ENCODE measurements around the gene TSPAN8.
"Not testable (repeated sequence)": the region's sequence is repeated elsewhere in the genome, so short reads cannot be mapped to it uniquely, and the experiment has no call there.

The TSPAN8 gene

DNA sequence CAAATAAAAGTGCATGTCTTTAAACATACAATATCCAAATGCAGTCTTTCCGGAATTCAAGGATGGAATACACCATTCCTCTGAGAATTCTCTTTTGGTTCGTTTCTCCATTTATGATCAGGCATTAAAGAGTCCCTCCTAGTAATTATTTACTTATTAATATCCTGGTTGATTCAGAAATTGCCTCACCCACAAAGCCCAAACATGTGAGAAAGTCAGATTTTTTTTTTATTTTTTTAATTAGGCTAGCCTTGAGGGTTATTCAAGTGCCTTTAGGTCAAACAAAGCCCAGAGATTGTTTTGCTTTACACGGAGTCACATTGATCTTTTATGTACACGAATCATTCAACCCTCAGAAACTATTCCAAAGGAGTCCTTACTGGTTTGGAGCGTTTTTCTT, 6.4 kb upstream of the TSPAN8 start:
- no peak for DNase-seq

DNA sequence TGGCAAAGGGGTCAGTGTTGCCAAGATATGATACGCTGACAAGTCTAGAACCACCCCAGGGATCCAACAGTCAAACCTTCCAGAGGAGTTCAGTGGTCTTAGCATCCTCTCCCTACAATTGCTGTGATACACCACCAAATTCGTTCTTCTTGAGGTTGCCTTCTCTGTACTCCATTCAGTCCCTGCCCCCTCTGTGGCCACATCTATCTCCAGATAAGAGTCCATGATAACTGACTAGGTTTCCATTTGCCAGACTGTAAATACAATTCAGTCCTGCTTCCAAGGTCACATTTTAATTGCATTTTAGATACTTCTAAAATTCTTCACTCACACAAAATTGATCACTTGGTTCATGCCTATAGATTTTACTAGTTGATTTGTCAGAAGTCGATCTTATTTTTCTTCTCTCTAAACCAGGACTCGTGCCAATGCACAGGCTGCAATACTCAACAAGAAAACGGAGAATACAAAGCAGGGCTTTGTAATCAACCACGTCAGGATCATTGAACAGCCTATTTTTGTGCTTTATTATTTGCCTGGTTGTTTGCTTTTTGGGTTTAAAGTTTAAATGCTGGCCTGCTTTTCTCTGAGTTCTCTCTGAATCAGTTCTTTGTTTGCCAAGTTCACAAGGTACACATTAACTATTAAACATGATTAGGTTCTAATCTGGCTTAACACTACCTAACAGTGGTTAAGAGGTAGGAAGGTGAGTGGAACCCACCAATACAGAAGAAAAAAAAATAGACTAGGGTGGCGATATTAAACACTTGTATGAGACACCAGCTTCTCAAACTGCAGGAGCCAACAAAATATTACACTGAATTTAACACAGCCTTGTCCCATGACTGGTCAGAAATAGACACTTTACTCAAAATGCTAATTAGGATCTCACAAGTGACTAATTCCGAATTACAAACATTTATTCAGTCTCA, 5.3 kb upstream of the TSPAN8 start:
- DNase-seq = no peak

DNA sequence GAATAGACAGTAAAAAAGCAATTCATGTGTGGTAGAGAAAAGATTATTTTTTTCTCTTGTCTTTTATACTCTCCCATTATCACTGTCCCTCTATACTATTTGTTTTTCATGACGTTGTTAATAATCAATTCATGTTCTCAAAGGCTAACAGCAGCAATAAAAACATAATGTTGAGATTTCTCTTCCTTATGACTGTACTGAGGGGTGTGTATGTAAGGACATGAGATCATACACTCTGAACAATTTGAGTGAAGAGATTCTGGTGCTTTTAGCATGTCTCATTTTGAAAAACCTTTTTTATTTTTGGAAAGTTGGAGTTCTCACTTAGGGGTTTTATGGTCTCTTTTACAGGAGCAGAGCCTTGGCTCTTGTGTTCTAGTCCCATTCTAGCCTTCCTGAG, 3.8 kb upstream of the TSPAN8 start:
- DNase-seq = no peak

DNA sequence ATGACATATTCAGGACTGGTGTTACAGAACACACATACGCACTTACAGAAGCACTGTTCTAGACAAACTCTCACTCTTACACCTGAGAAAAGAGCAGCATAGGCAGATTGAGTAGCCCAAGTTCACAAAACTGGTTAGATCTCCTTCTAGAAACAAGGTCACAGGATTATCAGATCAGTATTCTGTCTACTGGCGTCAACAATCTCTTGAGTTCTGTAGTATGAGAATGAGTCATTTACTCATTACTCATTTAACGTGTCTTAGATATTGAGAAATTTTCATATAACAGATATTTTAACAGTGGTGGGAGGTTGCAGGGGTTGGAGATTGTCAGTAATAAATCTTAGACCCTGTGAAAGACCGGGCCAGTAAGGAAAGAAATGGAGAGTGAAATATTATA, 2.8 kb upstream of the TSPAN8 start:
- DNase-seq = no peak

DNA sequence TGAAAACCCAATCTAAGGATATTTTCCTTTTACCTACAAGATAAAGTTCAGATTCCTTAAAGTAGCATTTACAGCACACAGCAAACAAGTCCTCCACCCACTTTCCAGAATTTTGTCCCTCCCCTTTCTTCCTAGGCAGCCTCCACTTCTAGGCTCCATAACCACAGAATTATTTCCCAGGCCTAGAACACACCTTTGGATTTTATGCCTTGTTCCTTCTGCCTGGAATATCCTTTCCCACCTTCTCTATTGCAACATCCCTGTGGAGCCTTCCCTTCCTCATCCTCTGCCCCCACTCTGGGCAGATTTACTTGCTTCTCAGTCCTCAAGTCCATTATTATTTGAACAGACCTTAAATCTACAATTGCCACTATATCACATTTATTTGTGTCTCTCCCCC, 2.1 kb upstream of the TSPAN8 start:
- no peak for DNase-seq

DNA sequence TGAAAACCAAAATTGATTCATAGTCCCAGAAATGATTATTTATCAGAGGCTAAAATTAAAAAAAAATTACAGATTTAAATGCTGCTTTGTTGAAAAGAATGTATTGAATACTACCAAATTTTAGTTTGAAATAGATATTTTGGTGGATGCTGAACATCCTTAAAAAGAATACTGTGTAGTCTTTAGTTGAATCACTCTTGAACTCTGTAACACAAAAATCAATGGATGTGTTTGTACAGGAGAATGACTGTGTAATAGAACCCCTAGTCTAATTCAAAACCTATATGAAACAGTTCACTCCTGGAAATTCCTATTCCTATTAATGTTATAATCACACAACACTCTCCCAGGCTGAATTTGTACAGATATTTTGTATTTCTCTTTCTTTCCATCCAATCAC, 1.5 kb upstream of the TSPAN8 start:
- no peak for DNase-seq

DNA sequence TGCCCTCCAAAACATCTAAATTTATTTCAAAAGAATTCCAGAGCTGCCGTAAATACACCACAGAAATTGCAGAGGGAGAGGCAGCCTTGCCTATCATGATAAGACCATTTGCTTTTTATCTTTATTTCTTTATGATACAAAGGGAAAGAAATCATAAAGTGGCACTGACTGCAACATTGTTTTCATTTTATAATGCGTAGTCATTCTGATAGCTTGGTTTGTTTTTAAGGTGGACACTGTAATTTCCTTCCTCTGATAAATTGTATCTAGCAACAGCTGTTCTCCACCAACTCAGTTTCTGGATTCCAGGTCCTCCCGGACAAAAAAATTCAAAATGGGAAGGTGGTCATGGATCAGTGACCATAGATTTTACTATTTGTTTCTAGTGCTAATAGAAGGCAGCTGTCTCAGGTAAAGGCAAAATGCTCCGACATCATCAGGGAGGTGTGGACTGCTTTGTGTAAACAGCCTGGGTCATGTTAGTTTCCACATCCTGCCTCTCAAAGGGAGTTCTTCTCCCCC, 623 bp upstream of the TSPAN8 start:
- no peak for DNase-seq

DNA sequence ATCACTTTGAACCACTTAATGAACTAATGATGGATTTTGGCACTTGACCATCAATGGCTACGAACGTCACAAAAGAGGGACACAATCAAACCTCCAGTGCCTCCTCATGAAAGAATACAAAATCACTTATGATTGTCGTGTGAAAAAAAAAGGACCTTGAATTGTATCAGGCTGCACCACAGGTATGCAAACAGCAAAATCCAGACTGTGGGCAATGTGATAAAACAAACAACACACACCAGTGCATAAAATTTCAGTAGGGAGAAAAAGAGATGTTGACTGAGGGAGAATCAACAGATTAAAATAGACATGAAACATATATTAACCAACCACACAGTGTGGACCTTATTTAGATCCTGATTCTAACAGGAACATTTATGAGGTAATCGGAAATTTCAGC, 2.6 kb downstream of the TSPAN8 start:
- no peak for DNase-seq

DNA sequence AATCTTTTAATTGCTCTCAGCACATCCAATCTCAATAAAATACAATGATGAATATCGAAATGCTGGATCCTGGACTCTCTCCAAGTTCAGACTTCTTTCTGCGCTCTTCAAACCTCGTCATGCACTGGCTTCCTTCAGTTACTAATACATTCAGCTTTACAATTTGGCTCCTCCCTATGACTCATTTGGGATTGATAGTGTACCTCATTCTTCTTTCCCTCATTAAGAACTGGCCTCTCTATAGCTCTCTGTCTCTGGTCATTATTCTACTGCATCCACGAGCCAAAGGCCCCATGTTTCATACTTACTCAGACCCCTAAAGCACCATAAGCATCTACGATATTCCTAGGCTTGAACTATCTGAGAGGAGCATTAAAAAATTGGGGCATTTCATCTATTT, 4.9 kb downstream of the TSPAN8 start:
- DNase-seq = no peak

DNA sequence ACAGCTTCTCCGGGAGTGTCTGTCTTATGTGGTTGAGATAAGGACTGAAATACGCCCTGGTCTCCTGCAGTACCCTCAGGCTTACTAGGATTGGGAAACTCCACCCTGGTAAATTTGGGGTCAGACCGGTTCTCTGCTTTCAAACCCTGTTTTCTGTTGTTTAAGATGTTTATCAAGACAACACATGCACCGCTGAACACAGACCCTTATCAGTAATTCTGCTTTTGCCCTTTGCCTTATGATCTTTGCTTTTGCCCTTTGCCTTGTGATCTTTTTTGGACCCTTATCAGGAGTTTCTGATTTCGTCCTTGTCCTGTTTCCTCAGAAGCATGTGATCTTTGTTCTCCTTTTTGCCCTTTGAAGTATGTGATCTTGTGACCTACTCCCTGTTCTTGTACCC, 7.8 kb downstream of the TSPAN8 start:
- not testable (repeated sequence) for DNase-seq

DNA sequence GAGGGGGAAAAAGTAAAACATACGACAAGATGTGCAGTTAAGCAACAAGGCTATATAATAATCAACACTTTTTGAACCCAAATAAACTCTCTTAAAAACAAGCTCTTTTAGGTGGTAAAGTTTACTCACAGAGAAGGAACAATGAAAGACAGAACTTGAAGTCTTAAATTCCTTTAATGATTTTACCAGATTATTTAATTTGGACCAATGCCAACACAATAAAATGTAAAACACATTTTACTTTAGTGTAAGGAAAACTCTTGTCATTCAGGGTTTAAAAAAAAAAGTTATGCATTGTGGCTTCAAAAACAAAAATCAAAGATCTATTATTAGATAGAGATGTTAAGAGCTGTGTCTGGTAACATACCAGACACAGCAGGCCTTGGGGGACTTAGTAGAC, 13.1 kb downstream of the TSPAN8 start:
- DNase-seq = no peak

DNA sequence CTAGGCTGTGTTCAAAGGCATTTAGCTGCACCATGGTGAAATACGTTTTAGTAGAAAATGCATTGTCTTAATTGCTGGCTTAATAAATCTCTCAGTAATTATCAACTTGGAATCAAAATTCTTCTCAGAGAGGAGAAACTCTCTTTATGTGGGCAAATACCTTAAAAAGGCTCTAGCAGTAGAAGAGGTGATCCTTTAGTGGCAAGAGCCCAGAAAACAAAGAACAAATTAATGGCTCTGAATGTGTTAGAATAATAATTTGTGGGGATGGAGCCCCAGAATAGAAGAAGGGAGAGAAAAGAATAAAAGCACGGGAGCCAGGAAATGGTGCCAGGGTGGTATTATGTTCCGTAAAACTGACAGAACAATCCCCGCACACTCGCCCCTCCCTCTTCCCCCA, 14.8 kb downstream of the TSPAN8 start:
- DNase-seq = no peak

DNA sequence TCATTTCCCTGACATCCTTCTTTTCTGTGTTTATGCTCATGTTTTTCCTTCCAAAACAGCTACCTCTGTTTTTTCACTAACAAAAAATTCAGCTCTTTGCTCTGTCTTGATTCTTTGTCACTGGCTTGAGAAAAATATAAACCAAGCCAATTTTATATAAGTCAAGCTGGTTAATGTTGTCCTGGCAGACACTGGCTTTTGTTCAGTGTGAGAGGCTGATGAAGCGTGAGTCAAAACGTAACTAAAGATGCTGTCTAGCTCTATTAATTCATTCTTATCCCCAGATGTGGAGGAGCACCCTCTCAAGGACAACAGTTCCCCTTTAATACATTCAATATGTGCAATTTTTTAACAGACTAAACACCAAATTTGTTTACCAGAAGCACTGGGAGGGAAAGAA, 15.8 kb downstream of the TSPAN8 start:
- DNase-seq = peak; percentile 52

DNA sequence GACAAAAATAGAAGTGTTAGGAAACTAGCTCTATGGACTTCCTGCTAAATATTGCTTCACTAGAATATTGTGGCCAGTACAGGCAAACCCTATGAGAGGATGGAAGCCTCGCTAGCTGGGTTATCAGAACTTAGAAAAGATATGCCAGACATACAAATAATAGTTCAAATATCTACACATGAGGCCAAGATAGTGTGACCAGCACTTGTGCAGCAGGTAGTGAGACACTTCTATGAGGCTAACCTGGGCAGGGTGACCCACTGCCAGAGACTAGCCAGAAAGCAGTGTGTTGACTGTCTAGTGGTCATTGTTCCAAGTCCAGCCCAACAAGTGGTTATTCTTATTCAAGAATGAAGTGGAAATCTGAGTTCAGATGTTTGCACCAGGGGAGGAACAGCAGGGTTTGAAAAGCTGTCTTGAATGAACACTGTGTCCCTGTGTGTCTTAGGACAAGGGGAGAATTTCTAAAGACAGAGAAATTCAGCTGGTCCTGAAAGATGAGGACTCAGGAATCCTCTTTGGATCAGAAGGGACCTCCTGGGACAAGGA, 16.3 kb downstream of the TSPAN8 start:
- DNase-seq = peak; percentile 20

DNA sequence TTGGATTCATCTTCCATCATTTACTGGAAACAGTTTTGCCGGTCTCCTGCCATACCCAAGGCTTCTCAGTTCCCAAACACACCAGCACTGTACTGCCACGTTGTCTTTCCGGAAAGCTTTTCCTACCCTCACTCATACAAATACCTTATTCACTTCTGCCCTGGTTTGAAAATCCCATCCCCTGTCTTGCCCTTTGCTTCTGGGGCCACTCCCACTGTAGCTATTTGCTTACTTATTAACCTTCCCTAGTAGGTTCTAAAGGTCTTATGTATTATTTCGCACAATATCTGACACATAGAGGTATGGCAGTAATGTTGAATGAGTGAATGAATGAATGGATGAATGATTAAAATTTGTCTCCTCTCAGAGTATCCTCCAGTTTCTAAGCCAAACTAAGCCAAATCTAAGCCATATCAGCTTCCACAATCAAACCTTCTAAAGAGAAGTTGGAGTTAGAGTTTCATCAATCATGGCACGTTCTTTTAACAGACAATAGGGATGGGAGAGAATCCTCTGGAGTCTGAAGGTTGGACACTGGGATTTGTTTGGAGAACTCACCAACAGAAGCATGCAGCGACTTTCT, 18.6 kb downstream of the TSPAN8 start:
- DNase-seq = no peak

DNA sequence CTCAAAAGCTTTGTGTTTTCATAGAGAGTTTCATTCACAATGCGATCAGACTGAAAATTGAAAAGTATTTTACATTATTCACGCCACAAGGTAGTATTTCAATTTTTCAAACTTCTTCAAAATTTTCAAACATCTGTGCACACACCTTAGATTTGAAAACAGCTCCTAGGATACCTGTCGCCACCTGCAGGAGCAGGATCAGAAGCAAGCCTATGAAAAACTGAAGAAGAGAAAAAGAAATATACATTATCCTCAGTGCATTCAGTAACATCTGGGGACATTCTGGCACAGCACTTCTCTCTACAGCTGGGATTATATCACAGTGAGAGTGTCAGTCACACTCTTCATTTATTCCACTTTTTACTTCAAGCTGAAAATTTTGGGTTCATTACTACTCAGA, 19.8 kb downstream of the TSPAN8 start:
- DNase-seq = no peak

DNA sequence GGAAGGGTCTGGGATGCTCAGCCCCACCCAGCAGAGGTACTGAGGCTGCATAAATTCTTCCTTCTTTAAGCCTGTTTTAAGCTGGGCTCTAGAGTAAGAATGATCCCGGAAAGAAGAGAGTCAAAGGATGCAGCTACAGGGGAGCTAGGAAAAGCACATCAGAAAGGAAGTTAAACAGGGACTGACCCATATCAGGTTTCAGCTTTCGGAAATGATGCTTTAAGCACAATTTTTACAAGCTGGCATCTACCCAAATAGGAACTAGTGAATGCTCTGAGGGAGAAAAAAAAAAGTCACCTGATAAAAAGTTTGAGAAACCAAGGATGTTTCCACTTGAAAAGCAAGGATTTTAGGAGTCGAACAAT, 22.0 kb downstream of the TSPAN8 start:
- no peak for DNase-seq

DNA sequence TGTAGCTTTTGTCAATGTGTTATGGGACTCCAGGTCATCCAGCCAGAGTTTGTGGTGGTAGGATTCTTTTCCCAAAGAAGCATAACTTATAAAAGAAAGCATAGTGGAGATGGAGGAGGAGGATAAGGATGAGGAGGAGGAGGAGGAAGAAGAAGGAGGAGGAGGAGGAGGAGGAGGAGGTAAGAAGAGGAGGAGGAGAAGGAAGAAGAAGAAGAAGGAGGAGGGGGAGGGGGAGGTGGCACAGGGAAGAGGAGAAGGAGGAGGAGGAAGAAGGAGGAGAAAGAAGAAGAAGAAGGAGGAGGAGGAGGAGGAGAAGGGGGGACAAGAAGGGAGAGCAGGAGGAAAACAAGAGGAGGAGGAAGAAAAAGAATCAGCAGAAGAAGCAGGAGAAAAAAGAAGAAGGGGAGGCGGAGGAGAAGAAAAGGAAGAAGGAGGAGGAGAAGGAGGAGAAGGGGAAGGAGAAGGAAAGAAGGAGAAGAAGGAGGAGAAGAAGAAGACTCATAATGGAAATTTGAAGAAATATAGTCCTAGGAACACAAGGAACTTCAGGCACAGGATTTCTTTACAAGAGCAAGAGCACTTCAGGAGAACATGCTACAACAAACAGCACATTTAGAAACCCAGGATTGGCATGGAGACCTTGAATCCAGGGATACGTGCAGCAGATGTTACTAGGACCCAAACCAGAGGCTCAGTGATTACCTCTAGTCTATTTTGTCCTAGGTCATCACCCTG, 22.6 kb downstream of the TSPAN8 start:
- no peak for DNase-seq

DNA sequence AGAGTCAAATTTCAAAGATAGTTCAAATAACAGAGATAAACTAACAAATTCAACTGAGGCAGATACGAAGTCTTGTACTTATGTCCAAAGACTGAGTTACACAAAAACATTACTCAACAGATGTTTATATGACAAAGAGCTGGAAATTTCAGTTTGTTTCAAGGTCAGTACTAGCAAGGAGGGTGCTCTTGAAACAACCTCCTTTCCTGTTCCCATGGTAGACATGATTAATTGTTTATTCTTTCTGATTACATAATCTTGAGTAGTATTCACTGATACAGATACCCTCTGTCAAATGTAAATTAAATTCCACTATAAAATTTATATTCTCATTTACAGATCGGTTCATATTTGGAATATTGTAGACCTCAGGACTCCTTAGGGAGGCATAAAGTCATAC, 23.4 kb downstream of the TSPAN8 start:
- DNase-seq = no peak

DNA sequence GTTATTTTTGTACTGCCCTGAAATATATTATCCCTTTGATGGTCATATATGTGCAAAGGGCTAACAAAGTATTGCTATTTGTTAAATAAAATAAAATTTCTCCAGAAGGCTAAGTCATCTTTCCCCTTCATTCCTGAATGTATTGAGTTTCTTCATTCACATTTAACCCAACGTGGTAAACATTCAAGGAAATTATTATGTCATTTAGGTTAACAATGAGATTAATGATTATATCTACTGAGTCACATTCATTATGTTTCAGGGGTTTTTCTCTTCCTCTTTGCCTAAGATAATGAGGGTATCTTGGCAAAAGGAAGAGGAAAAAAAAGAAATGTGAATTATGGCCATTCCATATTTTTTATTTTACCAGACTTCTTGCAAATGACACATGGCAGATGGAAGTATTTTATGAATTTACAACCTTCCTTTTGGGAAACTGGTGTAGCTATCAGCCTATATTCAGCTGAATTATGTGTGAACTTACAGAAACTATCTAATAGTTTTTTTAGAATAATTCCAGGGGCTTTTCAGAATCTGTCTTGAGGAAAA, 27.2 kb downstream of the TSPAN8 start:
- no peak for DNase-seq

DNA sequence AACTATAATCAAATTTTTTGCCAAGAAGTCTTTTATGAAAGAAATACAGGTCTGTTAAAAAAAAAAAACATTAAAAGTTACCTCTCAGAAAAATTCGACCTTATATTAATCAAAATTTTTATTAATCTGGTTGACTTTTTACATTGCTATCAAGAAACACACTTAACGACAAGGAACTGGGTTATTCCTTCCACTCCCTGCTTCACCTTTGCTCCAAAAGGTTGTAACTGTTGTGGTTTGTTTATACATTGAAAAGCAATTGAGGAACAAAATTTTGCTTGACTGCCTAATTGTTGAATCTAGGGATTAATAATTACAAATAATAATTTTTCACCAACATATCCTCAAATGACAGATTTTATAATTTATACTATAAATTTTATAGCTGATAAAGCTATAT, 28.4 kb downstream of the TSPAN8 start:
- DNase-seq = no peak

DNA sequence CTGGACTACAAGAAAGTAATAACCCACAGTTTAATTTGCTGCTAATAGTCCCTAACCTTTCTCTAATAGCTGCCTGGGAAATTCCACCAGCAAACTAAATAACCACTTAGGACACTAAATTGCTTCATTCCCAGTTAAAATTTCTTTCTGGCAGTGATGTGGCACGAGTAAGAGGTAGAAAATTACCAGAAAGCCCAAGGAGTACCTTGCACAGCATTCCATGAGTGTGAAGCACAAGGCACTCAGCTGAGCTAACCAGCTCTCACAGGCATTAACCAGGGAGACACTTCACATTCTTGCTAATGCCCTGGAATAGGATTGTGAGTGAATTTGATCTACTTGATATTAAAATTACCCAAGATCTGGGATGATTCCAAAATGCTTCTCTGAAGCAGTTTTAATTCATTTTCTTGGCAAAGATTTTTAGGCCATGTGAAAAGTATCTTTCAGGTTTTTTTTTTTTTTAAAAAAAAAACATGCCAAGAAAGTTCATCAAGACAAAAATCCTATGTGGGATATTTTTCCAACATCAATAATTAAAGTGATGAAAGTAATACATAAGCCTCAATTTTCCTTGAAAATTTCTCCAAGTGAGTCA, 29.5 kb downstream of the TSPAN8 start:
- DNase-seq = no peak

DNA sequence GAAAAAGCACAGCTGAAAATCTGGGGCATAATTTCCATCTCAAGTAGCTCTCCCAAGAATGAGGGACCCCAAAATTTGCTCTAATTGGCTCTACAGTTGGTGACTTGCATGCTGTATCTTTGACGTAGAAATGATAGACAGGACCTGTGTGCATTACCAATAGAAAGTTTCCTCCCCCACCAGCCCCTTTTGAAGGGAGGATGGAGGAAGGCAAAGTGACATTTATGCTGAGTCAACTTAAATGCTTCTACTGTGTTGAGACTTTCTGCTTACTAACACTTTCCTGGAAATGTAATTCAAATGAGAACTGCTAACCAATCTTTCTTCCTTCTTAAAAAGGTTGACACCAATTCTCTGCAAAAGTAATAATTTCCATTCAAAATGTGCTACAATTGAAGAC, 31.9 kb downstream of the TSPAN8 start:
- DNase-seq = no peak
